GM12873 (cell line): ENCODE data around the gene CACNA1G.

Experiments
- CTCF ChIP-seq: IDR thresholded peaks from 2 replicates; pipeline ENCODE4 v1.5.1; 2012; ENCODE audit warnings: low read depth, mild to moderate bottlenecking, moderate library complexity, low read length, control low read depth; ENCODE audit not compliant: insufficient read depth; ENCODE audit errors: missing control alignments

Gene CACNA1G

GRCh38 chr17:50580646-50581045, 20.1 kb downstream of the CACNA1G start:
- TF ChIP-seq CTCF: no peak

- no peak for TF ChIP-seq CTCF
Measured at GRCh38 chr17:50581316-50581715, 20.8 kb downstream of the CACNA1G start.

GRCh38 chr17:50582741-50583140, 22.2 kb downstream of the CACNA1G start:
- no peak for TF ChIP-seq CTCF

- no peak for TF ChIP-seq CTCF
Measured at GRCh38 chr17:50583641-50584040, 23.1 kb downstream of the CACNA1G start.

- no peak for TF ChIP-seq CTCF
Measured at GRCh38 chr17:50584116-50584515, 23.6 kb downstream of the CACNA1G start.

- no peak for TF ChIP-seq CTCF
Measured at GRCh38 chr17:50584749-50585148, 24.2 kb downstream of the CACNA1G start.

GRCh38 chr17:50585346-50585745, 24.8 kb downstream of the CACNA1G start:
- TF ChIP-seq CTCF: no peak
